NCI-H146 (cell line): ENCODE data around the gene RANGAP1.

ENCODE experiments used
- DNase-seq: peaks from one replicate; lab custom pipeline; 2025; lab: John Stamatoyannopoulos, UW

RANGAP1 gene

DNA sequence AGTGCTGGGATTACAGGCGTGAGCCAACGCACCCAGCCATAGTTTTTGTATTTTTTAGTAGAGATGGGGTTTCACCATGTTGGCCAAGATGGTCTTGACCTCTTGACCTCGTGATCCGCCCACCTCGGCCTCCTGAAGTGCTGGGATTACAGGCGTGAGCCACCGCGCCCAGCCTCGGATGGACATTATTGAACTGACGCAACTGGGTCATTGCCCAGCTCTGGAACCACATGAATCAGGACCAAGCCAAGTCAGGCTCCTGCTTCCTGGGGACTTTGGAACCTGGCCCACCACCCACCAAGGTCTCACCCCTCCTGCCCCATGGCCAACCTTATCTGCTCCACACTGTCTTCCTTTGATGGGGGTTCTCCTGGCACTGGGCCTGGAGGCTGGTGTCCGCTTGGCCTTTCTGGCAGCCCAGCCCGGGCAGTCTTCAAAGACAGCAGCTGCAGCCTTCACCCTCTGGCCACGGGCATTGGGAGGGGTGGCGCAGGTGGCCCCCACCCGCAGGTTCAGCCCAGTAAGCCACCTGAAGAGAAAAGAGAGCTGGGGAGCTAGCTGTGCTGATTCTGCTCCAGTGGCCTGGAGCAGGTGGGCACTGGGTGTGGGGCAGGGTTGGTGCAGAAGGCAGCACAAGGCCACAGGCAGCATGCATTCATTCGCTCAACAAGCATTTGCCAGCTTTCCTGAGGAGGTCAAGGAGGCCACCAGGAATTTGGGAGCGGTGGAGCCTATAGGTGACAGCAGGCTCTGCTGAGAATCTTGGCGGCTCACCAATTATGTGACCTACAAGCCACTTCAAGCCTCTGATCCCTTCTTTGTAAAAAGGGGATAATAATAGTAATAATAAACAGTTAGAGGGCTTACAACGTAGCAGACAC, 50.9 kb downstream of the RANGAP1 start:
- no peak for DNase-seq

DNA sequence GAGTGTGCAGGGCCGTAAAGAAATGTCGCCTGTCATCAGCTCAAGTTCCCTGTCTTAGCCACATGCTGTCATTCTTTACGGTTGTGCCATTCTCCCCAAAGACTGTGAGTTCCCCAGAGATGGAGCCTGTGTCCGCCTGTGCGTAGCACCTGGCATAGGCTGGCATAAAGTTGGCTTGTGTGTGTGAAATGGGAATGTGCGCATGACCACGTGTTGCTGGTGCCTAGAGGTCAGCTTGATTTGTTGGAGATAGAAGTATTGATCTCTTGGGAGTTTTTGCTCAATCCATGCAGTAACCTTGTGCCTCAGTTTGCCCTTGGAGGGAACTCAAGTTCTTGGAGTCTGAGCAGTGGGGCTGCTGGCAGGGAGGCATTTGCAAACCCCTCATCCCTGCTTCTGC, 54.6 kb downstream of the RANGAP1 start:
- no peak for DNase-seq

DNA sequence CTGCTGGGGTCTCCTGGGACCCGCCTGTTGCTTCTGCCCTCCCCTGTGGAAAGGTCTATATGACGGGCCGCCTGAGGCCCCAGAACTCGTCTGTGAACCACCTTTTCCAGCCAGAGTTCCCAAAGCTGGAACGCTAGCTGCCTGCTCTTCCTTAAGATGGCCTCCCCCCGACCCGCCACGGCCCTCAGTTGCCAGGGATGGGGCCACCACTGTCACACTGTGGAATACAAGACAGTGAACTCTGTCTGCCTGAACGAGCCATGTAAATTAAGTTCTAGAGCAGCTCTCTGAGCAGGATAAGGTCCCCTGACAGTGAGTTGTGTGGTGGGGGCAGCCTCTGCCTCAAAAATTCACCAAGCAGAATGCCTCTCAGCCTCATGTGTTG, 55.6 kb downstream of the RANGAP1 start:
- no peak for DNase-seq

DNA sequence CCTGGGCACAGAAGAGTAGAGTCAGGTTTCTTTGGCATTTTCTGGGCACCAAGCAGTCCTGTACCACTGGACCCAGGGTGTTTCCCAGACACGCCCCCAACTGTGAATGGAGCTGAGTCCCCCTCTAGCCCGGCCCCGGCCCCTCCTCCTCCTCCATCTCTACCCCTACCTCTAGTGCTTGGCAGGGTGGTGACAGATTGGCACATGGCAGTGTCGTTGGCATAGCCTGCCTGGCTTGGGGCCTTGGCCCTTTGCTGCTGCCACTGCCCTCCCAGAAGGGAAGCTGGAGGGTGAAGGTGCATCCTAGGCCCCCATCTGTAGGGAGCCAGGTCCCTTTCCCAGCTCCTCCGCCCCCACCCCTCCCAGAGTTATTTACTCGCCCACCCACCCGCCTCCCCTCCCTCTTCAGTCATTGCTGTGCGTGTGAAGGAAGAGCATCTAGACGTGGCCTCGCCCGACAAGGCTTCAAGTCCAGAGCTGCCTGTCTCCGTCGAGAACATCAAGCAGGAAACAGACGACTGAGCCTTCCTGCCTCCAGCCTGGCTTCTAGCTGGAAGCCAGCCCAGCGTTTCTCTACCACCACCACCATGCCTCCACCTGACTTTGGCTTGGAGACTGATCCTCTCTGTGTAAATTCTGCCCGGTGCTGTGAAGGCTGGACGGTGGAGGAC, 56.1 kb downstream of the RANGAP1 start:
- no peak for DNase-seq

DNA sequence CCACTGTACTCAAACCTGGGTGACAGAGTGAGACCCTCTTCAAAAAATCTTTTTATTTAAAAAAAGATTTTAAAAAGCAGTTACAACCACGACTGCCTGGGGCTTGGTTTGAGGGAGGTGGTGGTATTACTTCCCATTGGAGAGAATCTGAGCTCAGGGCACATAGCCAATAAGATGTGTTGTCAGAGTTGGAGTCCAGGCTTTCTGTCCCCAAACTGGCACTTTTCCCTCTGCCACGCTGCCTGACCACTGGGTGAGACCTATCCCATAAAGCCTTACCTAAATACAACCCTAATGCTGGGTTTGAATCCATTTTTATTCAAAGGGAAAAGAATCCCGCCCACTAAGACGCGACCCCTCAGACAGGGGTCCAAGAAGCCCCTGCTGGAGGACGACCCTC, 56.8 kb downstream of the RANGAP1 start:
- no peak for DNase-seq

DNA sequence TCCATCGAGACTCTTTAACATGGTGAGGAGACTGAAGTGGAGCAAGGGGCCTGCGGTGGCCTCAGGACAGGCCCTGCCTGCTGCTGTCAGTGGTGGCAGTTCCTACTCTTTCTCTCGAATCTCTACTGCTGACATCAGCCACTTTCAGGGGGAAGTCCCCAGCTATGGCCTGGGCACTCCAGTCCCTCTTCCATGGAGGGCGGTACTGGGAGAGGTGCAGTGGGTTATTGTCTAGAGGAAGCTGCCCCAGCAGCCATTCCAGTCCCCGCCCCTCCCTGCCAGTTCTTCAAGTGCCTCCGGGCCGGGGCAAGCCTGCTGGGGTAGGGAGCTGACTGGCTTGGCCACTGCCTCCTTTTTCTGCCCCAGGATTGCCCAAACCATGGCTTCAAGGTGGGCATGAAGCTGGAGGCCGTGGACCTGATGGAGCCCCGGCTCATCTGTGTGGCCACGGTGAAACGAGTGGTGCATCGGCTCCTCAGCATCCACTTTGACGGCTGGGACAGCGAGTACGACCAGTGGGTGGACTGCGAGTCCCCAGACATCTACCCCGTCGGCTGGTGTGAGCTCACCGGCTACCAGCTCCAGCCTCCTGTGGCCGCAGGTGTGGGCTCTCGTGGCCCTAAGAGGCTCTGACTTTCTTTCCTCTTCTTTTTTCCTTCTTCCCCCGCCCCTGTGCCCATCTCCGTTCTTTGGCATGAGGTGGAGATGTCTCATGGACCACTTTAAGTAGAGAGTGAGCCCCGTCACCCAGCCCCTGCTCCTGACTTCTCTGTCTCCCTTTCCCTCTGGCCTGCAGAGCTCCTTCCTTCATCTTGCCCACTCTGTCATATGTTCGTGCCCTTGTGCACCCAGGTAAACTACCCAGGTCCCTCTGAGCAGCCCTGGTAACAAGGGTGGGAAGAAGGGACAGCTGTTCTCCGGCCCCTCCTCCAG, 59.0 kb downstream of the RANGAP1 start:
- DNase-seq: no peak

DNA sequence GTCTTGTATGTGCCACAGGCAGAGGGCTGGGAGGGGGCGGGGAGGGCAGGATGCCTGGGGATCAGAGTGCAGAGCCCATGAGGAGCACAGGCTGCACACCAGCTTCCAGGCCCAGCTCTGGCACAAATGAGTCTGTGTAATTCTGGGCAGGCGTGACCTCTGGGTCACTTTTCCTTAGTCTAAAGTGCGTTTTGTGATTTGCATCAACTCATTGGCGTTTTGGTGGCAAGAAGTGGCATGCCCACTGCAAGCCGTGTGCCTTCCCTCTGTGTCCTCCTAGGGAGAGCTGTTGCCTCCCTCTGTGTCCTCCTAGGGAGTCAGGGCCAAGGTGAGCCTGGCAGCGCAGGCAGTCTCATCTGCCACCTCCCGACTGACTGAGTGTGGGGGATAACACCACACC, 62.5 kb downstream of the RANGAP1 start:
- DNase-seq: no peak

DNA sequence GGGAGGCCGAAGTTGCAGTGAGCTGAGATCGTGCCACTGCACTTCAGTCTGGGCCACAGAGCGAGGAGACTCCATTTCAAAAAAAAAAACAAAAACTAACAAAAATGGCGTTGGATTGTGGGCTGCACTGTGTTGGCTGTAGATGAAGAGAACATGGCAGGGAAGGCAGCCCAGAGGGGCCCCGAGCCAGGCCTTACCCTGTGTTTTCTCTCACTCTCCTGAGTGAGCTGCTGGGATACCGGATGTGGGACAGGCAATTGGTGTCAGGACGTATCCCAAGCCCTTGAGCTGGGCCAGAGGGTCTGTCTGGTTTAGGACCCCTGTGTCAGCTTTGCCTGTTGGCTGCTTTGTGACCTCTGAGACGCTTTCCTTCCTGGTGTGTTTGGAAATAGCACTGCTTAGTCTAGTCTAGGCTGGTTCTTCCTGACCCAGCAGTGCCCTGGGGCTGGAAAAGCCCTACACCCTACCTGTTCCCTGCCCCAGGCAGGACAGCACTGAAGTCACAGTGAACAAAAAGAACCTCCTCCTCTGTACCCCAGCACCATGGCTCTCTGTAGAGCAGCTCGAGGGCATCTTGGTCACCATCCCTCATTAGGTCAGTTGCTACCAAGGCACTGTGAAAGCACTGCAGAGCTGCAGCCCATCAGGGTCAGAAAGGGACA, 63.0 kb downstream of the RANGAP1 start:
- no peak for DNase-seq

DNA sequence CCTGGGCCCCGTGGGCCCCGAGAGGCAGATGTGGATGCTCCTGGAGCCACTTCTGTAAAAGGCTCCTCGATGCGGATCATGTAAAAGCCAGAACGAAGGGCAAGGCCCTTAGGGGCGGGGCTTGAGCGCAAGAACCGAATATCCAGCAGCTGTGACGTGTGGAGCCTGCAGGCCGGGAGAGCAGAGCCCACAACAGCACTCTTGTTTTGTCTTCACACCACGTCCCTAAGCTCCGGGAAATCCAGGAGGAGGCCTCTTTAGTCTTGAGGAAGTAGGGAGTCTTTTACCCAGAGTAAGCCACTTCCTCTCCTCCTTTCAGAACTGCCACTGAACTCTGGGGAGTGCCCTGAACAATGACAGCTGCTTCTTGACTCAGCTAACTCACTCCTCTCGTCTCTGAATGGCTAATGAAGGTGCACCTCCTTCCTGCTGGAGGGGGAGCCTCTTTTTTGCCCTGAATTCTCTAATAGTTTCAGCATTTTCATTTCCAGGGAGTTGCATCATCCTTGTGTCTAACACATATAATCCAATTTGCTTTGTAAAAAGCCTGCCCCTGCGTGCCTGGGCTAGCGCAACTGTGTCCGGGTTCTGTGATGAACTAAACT, 68.3 kb downstream of the RANGAP1 start:
- DNase-seq: no peak

DNA sequence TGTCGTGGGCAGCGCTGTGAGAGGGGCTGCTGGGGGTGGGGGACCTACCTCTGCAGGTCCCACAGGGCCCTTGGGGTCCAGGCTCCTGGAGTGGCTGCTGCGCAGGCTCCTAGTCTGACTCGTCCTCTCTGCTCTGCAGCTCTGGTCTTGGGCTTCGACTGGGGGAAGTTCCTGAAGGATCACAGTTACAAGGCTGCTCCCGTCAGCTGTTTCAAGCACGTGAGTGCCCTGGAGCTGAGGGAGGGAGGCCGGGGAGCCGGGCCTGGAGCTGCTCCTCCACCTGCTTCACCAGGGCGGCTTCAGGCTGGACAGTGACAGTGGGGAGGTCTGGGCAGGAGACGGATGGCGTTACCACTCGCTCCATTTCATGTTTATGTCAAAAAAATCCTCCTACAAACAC, 69.0 kb downstream of the RANGAP1 start:
- no peak for DNase-seq

DNA sequence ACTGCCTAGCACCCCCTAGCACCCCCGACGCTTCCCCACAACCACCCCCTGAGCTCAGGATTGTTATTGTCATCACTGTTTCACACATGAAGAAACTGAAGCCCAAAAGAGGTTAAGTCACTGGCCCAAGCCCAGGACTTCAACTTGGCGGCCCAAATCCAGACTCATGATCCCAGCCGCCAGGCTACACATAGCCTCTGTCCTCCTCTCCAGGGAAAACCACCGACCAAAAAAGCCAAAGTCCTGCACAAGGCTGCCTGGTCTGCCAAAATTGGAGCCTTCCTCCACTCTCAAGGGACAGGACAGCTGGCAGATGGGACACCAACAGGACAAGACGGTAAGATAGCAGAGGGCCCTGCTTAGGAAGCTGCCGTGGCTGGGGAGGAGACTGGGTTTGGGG, 70.1 kb downstream of the RANGAP1 start:
- DNase-seq: no peak

DNA sequence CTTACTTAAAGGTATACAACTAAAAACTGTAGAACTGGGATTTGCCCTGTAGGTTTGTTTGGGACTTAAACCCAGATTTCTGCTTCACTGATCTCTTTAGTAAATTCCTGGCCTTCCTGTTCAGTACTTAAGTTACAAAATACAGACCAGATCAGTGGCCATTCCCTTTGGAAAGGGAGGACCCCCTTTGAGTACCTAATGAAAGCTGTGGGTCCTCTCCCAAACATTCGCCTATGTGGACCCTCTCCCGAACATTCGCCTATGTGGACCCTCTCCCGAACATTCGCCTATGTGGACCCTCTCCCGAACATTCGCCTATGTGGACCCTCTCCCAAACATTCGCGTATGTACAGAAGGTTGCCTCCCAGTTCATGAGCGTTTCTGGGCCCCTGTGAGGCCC, 70.6 kb downstream of the RANGAP1 start:
- no peak for DNase-seq

DNA sequence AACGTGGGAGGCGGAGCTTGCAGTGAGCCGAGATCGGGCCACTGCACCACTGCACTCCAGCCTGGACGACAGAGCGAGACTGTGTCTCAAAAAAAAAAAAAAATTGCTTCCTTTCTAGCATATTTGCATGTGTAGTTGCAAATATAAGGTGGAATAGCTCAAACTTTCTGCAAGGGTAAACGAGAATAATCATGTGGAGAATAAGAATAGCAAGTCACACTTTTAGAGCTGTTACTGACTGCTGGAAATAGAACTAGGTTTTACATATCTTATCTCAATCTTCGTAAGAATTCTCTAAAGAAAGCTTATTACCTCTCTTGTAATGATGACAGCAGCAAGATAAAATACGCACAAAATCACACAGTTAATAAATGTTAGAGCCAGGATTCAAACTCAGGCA, 79.3 kb downstream of the RANGAP1 start:
- no peak for DNase-seq

DNA sequence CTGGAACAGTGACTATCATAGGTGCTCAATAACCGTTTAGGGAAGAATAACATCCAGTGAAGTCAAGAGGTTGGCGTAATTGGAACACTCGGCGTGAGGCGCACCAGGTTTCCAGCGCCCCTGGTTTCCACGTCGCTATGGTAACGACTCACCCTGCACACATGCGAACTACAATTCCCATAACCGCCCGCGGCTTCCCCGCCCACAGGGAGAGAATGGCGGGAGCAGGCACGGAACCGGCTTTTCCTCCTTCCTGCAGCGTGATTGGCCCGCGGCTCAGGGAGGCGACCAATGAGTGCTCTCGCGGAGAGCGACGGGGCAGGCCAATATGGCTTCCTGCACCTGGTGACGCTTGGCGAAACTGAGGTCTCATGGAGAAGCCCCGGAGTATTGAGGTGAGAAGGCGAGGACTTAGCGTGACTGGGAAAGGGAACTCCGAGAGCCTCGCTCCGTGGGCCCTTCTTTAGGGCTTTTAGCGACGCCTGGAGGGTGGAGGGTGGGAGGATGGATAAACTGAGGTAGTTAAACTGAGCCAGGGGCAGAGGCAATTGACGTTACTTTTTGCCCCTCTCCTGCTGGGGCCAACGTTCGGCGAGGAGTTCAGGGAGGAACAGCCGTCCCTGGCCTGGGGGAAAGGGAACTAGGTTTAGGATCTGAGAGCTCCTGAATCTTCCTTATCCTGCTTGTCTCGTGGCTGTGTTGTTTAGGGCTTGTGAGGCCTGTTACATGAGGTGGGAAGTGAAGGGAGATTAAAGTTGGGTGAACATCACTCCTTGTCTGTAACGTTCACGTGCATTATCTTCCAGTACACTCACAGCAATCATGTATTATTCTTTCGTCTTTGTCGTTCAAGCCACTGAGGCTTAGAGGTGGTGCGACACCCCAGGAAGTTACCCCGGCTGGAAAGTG, 80.7 kb downstream of the RANGAP1 start, which contains the start of gene L3MBTL2:
Gene L3MBTL2 (plus strand): TSS at position 321 of the 909 bp plus-strand sequence. CDS start 51 bp downstream, at position 372.
- peak; percentile 92 for DNase-seq

DNA sequence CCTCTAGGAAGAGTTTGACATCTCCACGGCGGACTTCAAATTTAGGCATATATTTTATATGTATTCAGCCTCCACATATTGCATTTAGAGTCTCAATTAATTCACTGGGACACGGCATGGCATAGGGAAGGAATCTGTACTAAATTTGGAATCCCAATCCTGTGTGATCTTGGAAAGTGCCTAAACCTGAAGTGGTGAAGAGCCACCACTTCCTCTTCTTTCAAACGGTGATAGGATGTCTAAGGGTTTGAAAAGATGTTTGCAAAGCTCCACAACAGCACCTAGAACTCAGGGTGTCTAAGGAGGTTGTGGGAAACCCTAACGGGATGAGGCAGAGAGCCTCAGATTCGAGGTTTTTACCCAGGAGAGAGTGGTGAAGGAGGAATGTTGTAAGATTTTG, 81.9 kb downstream of the RANGAP1 start:
- DNase-seq: no peak

DNA sequence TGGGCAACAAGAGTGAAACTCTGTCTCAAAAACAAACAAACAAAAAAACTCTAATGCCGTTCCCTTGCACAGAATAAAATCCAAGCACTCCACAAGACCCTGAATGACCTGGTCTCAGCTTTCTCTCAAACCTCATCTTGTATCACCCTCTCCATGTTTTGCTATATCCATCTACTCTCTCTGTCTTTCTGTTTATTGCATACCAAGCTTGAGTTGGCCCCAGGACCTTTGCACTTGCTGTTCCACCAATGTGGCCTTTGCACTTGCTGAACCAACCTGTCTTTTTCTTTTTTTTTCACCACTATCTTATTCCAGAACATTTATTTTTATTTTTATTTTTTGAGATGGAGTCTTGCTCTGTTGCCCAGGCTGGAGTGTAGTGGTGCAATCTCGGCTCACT, 82.9 kb downstream of the RANGAP1 start:
- DNase-seq: no peak

DNA sequence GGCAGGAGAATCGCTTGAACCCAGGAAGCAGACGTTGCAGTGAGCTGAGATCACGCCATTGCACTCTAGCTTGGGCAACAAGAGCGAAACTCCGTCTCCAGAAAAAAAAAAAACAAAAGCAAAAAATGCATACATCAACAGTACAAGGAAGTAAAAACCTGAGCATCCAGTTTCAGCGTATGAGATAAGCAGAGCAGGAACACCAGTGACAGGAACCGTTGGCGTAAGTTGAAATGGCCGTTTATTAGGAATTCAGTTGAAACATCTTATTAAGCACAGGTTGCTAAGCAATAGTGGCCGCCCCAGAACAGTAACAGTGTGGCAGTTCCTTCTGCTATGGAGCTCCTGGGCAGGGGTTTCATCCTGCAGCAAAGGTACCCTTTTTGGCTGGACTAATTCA, 84.8 kb downstream of the RANGAP1 start:
- DNase-seq: peak; percentile 11

DNA sequence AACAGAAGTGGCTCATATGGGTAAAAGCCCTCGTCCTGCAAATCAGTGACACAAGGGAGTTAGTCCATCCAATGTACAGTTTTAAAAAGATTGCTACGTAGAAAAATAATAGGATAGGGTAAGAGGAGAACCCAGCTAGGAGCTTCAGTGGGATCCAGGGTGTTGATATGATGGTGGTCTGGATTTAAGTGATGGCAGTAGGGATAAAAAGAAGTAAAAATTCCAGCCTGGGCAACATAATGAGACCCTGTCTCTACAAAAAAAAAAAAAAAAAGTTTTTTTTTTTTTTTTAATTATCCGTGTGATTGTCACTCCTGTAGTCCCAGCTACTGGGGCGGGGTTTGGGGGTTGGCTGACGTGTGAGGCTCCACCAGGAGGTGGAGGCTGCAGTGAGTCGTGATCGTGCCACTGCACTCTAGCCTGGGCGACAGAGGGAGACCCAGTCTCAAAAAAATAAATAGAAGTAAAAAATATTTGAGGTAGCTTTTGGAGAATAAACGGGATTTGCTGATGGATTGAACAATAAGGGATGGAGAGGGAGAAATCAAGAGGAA, 87.9 kb downstream of the RANGAP1 start:
- peak; percentile 52 for DNase-seq

DNA sequence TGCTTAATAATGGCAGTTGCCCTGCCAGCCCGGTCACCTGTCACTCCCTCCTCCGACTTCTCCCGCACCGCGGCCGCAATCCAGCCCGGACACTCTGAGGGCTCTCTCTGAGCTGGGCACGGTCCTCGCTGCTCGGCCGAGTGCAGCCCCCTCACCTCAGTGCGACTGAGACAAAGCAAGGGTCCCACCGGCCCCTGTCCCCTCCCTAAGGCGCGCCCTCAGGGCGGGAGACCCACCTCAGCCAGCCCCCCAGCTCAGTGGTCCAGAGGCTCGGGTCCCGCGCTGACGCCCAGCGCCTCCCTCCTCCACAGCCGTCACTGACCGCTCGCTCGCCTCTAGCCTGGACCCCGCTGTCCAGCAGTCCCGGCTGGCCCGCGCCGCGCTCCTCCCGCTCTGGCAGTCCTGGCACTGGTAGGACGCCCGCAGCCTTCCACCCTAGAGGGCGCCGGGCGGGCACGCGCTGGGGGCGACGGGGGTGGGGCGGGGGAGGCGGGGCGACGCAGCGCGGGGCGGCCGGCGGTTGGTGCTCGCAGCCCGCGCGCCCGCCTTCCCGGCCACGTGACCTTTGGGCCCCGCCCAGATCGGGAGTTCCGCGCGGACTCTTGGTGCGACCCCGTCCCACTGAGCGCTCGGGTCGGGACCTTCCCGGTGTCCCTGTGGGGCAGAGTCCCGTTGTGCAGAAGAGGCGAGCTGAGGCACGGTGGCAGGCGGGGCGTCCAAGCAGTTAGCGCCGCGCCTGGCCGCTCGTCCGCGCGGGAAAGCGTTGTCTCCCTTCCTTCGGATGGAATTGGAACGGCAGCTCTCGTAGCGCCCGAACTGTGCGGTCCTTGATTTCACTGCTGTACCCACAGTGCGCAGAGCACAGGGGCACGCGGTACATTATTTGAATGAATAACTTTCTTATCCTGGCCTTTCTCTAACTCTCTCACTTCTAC, 88.7 kb downstream of the RANGAP1 start:
- peak; percentile 73 for DNase-seq
